Astrocyte (in vitro differentiated cells and primary cell): ENCODE results near the gene TMEM120B.

Experiments
- EZH2 ChIP-seq: IDR thresholded peaks from 2 replicates; pipeline ENCODE4 v1.6.1; 2012; ENCODE audit warnings: mild to moderate bottlenecking, low read length, inconsistent platforms; ENCODE audit not compliant: insufficient read depth
- TF ChIP-seq, protein P1 (sequence below): IDR thresholded peaks from 2 replicates; pipeline ENCODE4 v1.5.1; 2011; ENCODE audit warnings: low read depth, mild to moderate bottlenecking, inconsistent platforms, low read length, moderate library complexity; ENCODE audit not compliant: insufficient read depth

DNA sequence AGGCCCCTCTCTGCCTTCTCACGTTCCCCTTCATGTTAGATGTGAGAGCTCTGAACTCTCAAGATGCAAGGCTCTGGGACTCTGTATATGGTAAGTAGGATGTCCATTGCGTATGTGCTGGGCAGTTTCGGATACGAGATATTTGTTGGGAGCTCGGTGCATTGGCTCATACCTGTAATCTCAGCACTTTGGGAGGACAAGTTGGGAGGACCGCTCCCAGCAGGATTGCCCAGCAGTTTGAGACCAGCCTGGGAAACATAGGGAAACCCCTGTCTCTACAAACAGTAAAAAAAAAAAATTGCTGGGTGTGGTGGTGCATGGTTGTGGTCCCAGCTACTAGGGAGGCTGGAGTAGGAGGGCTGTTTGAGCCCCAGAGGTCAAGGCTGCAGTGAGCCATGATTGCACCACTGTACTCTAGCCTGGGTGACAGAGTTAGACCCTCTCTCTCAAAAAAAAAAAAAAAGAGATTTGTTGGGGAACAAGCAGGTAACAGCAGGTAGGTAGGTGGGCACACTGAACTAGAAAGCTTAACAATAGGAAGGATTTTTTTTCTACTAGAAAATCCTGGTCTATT is 3.4 kb downstream of the TMEM120B start:
- TF ChIP-seq, protein P1, sequence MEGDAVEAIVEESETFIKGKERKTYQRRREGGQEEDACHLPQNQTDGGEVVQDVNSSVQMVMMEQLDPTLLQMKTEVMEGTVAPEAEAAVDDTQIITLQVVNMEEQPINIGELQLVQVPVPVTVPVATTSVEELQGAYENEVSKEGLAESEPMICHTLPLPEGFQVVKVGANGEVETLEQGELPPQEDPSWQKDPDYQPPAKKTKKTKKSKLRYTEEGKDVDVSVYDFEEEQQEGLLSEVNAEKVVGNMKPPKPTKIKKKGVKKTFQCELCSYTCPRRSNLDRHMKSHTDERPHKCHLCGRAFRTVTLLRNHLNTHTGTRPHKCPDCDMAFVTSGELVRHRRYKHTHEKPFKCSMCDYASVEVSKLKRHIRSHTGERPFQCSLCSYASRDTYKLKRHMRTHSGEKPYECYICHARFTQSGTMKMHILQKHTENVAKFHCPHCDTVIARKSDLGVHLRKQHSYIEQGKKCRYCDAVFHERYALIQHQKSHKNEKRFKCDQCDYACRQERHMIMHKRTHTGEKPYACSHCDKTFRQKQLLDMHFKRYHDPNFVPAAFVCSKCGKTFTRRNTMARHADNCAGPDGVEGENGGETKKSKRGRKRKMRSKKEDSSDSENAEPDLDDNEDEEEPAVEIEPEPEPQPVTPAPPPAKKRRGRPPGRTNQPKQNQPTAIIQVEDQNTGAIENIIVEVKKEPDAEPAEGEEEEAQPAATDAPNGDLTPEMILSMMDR = no peak
- no peak for TF ChIP-seq EZH2
